HepG2 (cell line): ENCODE measurements around the gene DNAH9. TPM values are rescaled to one million over a fixed set of nuclear protein-coding genes. Genes with fewer than 3 reads are reported as not detected.

ENCODE experiments used
- ATAC-seq: fragments of 200-7000 bp; cut with Tn5 transposase; 3 replicates; pipeline ENCODE4 v1.9.1; 2020; ENCODE audit warnings: mild to moderate bottlenecking, moderate library complexity
- BruUV-seq: library from RNA; stranded (reverse); fragments of 400-500 nt; replicated peaks from 2 replicates; lab custom pipeline; 2021; lab: Mats Ljungman, UMichigan
- CTCF ChIA-PET: fragments of 300-600 bp; formaldehyde crosslinking; extraction: SDS; loops from one replicate; lab custom pipeline; 2021; ENCODE audit warnings: low total read pairs, inconsistent platforms, low intra/inter-chr PET ratio; lab: Yijun Ruan, JAX
- POLR2A ChIA-PET: fragments of 350-600 bp; sonication (Branson Sonifier 250); formaldehyde crosslinking; loops from one replicate; lab custom pipeline; 2020; ENCODE audit warnings: antibody characterized with exemption, inconsistent platforms; lab: Yijun Ruan, JAX
- DNase-seq: peaks from one replicate; pipeline ENCODE4 v3.0.0-alpha.2; 2015; ENCODE audit warnings: low spot score
- FAIRE-seq: peaks from 3 replicates; lab custom pipeline; 2011; peaks lifted over from hg19 to GRCh38; lab: Jason Lieb, UNC
- H2AFZ ChIP-seq: one replicate; pipeline ENCODE4 v1.6.1; 2011; ENCODE audit warnings: low read length, inconsistent platforms
- H3K27ac ChIP-seq: fragments of 300-600 bp; 3 replicates; pipeline ENCODE4 v1.8.0; 2011; ENCODE audit warnings: mixed run types, mild to moderate bottlenecking, mixed read lengths, low read length, inconsistent platforms; ENCODE audit not compliant: insufficient read depth; ENCODE audit errors: extremely low read length
- H3K27me3 ChIP-seq, 2 experiments: fragments of 200-600 bp in 1 of 2; 2 replicates in 1 of 2; 3 replicates in 1 of 2; pipeline versions ENCODE4 v1.6.0 to v1.8.0; 2011; ENCODE audit warnings: low read length in 2 of 2, mild to moderate bottlenecking in 2 of 2, moderate library complexity in 2 of 2, inconsistent platforms in 1 of 2; ENCODE audit not compliant: insufficient read depth in 2 of 2, control insufficient read depth in 1 of 2
- H3K36me3 ChIP-seq, 2 experiments: fragments of 200-600 bp in 1 of 2; replicated peaks in 1 of 2; 2 replicates in 1 of 2; 3 replicates in 1 of 2; pipeline versions ENCODE4 v1.5.1 to v1.8.0; 2011; ENCODE audit warnings: low read length in 2 of 2, inconsistent platforms in 1 of 2; ENCODE audit not compliant: insufficient read depth in 2 of 2, control insufficient read depth in 1 of 2
- H3K4me1 ChIP-seq: 2 replicates; pipeline ENCODE4 v1.5.1; 2012; ENCODE audit warnings: low read length, inconsistent platforms; ENCODE audit not compliant: insufficient read depth
- H3K4me2 ChIP-seq: 2 replicates; pipeline ENCODE4 v1.6.0; 2011; ENCODE audit warnings: low read depth, low read length, inconsistent platforms
- H3K4me3 ChIP-seq, 3 experiments: fragments of 200-600 bp in 1 of 3; sonication (generic), shearing (Covaris generic) in 1 of 3; replicated peaks in 1 of 3; 2 replicates each; pipeline ENCODE4 v1.5.1; 2011 to 2016; ENCODE audit warnings: low read length in 3 of 3, inconsistent platforms in 2 of 3, low read depth in 2 of 3, mild to moderate bottlenecking in 2 of 3, control low read depth in 1 of 3, mixed read lengths in 1 of 3; ENCODE audit not compliant: insufficient read depth in 1 of 3
- H3K79me2 ChIP-seq: one replicate; pipeline ENCODE4 v1.6.1; 2011; ENCODE audit warnings: low read length, inconsistent platforms; ENCODE audit not compliant: insufficient read depth
- H3K9ac ChIP-seq: 2 replicates; pipeline ENCODE4 v1.6.0; 2011; ENCODE audit warnings: mild to moderate bottlenecking, low read depth, low read length, inconsistent platforms; ENCODE audit not compliant: insufficient read depth
- H3K9me3 ChIP-seq: 2 replicates; pipeline ENCODE4 v1.5.1; 2012; ENCODE audit warnings: mild to moderate bottlenecking, low read length
- H4K20me1 ChIP-seq: 2 replicates; pipeline ENCODE4 v1.6.0; 2011; ENCODE audit warnings: inconsistent platforms, mild to moderate bottlenecking, low read length, moderate library complexity; ENCODE audit not compliant: insufficient read depth
- DNMT1 ChIP-seq: sonication (generic); formaldehyde crosslinking; IDR thresholded peaks from 2 replicates; pipeline ENCODE4 v1.5.1; 2020; ENCODE audit warnings: mild to moderate bottlenecking, missing genetic modification reagents
- GATAD1 ChIP-seq: IDR thresholded peaks from 2 replicates; pipeline ENCODE4 v1.6.1; 2016; ENCODE audit warnings: missing genetic modification reagents, missing compliant biosample characterization
- KMT2B ChIP-seq: IDR thresholded peaks from 2 replicates; pipeline ENCODE4 v1.6.1; 2016; ENCODE audit warnings: missing genetic modification reagents, missing compliant biosample characterization
- MYC ChIP-seq: sonication (generic); formaldehyde crosslinking; IDR thresholded peaks from 2 replicates; pipeline ENCODE4 v1.9.0; 2021; ENCODE audit warnings: missing genetic modification reagents, borderline replicate concordance
- NAIF1 ChIP-seq: sonication (generic); formaldehyde crosslinking; IDR thresholded peaks from 2 replicates; pipeline ENCODE4 v1.5.0; 2020; ENCODE audit warnings: mild to moderate bottlenecking, missing genetic modification reagents, borderline replicate concordance
- NCOR1 ChIP-seq: fragments of 200-600 bp; sonication (generic); IDR thresholded peaks from 2 replicates; pipeline ENCODE4 v1.7.0; 2017; ENCODE audit warnings: antibody characterized with exemption, low read length, borderline replicate concordance
- SIX1 ChIP-seq: sonication (generic); formaldehyde crosslinking; IDR thresholded peaks from 2 replicates; pipeline ENCODE4 v1.4.0; 2020; ENCODE audit warnings: missing genetic modification reagents, borderline replicate concordance
- SP1 ChIP-seq, 2 experiments: fragments of 450-650 bp in 1 of 2; sonication (generic) in 1 of 2; formaldehyde crosslinking in 1 of 2; IDR thresholded peaks; 2 replicates each; pipeline versions ENCODE4 v1.4.0 to v1.6.1; 2016 to 2020; ENCODE audit warnings: missing genetic modification reagents in 1 of 2
- ZNF331 ChIP-seq: sonication (generic); formaldehyde crosslinking; IDR thresholded peaks from 2 replicates; pipeline ENCODE4 v1.4.0; 2020; ENCODE audit warnings: missing genetic modification reagents
- ZNF407 ChIP-seq: sonication (generic); formaldehyde crosslinking; IDR thresholded peaks from one replicate; pipeline ENCODE4 v1.5.1; 2020; ENCODE audit warnings: mild to moderate bottlenecking, missing genetic modification reagents; ENCODE audit errors: not compliant biosample characterization
- ZNF766 ChIP-seq: sonication (generic); formaldehyde crosslinking; IDR thresholded peaks from 2 replicates; pipeline ENCODE4 v1.5.0; 2020; ENCODE audit warnings: missing genetic modification reagents, borderline replicate concordance
- ZSCAN31 ChIP-seq: sonication (generic); formaldehyde crosslinking; IDR thresholded peaks from 2 replicates; pipeline ENCODE4 v1.5.0; 2020; ENCODE audit warnings: low read depth, mild to moderate bottlenecking, missing genetic modification reagents
- WGBS: methylation state at CpG from one replicate; pipeline ENCODE4 v1.1.6; 2017; ENCODE audit warnings: low lambda C conversion rate; 5-methylcytosine and 5-hydroxymethylcytosine counted together
- in situ Hi-C: cut with HindIII; loops from 2 replicates; pipeline ENCODE4 v1.10.0; 2017; ENCODE audit warnings: low pct_unique_long_range_greater_than_20kb; ENCODE audit not compliant: extremely low pct_ligation_motif_present
- intact Hi-C: fragments of 100-400 bp; cut with micrococcal nuclease; formaldehyde crosslinking; loops from one replicate; pipeline ENCODE4 v1.10.0; 2022; ENCODE audit not compliant: unreplicated experiment
- polyA plus RNA-seq, 8 experiments: library from polyadenylated mRNA; depleted of rRNA in 3 of 8; stranded (reverse) in 7 of 8; unstranded in 1 of 8; fragments of >200 nt; fragmentation: Illumina TruSeq in 4 of 8; extraction: Trizol in 4 of 8; gene quantifications; 2 replicates each; pipeline versions ENCODE4 v1.2.1 to v1.2.3, GENCODE V29; 2011 to 2016; ENCODE audit warnings: low read depth in 4 of 8, missing spikeins in 1 of 8, mixed read lengths in 1 of 8; ENCODE audit not compliant: insufficient read depth in 1 of 8
- total RNA-seq, 5 experiments: library from RNA; depleted of rRNA; stranded (reverse); fragments of >200 nt; fragmentation: Illumina TruSeq; extraction: Trizol; gene quantifications; 2 replicates each; pipeline ENCODE4 v1.2.3, GENCODE V29; 2016; ENCODE audit warnings: low read depth in 1 of 5

DNAH9 gene
- total and polyA plus RNA-seq, 2 of the 13 experiments (the other 11 are each of a cell fraction or from before 2014, with no cell fraction given) = not detected

- DNase-seq (no peak), ATAC-seq (no peak), FAIRE-seq (no peak)
- no peaks in the 10 kb centered on the region for H3K4me1 ChIP-seq
- no peak overlapping the region for H3K9ac ChIP-seq
- BruUV-seq = no TSS peak
- intact Hi-C loops = no loop called here
- H3K79me2 ChIP-seq = no peaks in the 10 kb centered on the region
- no peak overlapping the region for H3K4me2 ChIP-seq
- in situ Hi-C loops = no loop called here
- no peak overlapping the region for H3K4me3 ChIP-seq
- no peaks in the 10 kb centered on the region for H3K36me3 ChIP-seq
- H3K9me3 ChIP-seq = no peaks in the 10 kb centered on the region
- CTCF ChIA-PET = no interaction called here
- no peak overlapping the region for H2AFZ ChIP-seq
- H3K27ac ChIP-seq = no peak overlapping the region
- H3K27me3 ChIP-seq = peaks cover 0 to 7% of the 10 kb centered on the region in 2 experiments; a peak in 1 of 5 replicates
- H4K20me1 ChIP-seq = no peaks in the 10 kb centered on the region
- WGBS = 6% methylated on average over 3 of the region's 3 CpGs
- POLR2A ChIA-PET = no interaction called here
- no peak for TF ChIP-seq NCOR1
- TF ChIP-seq DNMT1 (CRISPR knock-in tag) = no peak
- TF ChIP-seq SIX1 (CRISPR knock-in tag) = no peak
- TF ChIP-seq ZSCAN31 (CRISPR knock-in tag) = no peak
- no peak for TF ChIP-seq NAIF1 (CRISPR knock-in tag)
- no peak for TF ChIP-seq MYC (CRISPR knock-in tag)
- TF ChIP-seq ZNF331 (CRISPR knock-in tag) = no peak
- no peak for TF ChIP-seq SP1 (IDR thresholded peaks at IDR 0.05)
- TF ChIP-seq SP1 (CRISPR knock-in tag; IDR thresholded peaks at IDR 0.05) = no peak
- no peak for TF ChIP-seq ZNF407 (CRISPR knock-in tag)
- TF ChIP-seq KMT2B = no peak
- no peak for TF ChIP-seq ZNF766 (CRISPR knock-in tag)
- TF ChIP-seq GATAD1 = no peak
Observed at GRCh38 chr17:11628831-11629230, 30.6 kb downstream of the DNAH9 start.
